GM15510 (cell line): ENCODE results near the gene FKBP5.

ENCODE experiments used
- POLR2A ChIP-seq: IDR thresholded peaks from 3 replicates; pipeline ENCODE4 v1.6.1; 2011; ENCODE audit warnings: borderline replicate concordance; ENCODE audit not compliant: insufficient read length; ENCODE audit errors: extremely low read depth

The FKBP5 gene

GRCh38 chr6:35624341-35625070, 64.2 kb downstream of the FKBP5 start:
- TF ChIP-seq POLR2A: no peak

DNA sequence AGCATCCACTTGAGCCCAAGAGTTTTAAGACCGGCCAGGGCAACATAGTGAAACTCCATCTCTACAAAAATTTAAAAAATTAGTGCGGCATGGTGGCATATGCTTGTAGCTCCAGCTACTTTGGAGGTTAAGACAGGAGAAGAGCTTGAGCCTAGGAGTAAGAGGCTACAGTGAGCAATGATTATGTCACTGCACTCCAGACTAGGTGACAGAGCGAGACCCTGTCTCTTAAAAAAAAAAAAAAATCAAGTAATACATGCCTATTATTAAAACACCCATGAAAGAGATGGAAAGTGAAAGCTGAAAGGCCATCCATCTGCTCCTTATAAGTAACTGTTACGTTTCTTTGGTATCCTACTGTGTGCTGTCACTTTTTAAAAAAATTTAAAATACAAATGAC, 66.4 kb downstream of the FKBP5 start:
- TF ChIP-seq POLR2A: no peak

- TF ChIP-seq POLR2A: no peak
Measured at GRCh38 chr6:35620706-35621105, 68.0 kb downstream of the FKBP5 start.

DNA sequence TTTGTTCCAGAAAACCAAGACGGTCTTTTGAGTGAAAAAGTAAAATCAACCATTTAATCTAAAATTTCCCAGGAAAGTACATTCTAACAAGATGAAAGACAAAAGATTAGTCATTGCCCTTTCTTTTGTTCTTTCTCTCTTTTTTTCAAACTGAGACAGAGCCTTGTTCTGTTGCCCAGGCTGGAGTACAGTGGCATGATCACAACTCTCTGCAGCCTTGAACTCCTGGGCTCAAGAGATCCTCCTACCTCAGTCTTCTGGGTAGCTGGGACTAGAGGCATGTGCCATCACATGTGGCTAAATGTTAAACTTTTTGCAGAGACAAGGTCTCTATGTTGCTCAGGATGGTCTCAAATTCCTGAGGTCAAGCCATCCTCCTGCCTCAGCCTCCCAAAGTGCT, 75.0 kb downstream of the FKBP5 start:
- TF ChIP-seq POLR2A: no peak

DNA sequence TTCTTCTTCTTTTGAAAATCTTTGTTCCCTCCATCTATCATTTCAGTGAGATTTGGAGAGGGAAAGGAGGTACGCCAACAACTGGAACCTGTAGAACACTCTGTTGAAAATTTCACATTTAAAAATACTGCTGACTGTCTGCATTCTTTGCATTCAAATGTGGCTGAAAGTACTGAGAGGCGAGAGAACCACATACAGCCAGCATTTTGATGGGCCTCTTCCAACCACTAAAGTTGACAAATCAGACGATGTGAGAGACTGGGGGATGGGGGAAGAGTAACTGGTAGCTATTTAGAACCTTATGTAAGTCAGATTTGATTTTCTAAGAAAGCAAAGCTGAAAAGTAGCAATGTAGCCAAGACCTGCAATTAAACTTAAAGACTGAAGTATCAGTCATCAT, 77.5 kb downstream of the FKBP5 start:
- no peak for TF ChIP-seq POLR2A

DNA sequence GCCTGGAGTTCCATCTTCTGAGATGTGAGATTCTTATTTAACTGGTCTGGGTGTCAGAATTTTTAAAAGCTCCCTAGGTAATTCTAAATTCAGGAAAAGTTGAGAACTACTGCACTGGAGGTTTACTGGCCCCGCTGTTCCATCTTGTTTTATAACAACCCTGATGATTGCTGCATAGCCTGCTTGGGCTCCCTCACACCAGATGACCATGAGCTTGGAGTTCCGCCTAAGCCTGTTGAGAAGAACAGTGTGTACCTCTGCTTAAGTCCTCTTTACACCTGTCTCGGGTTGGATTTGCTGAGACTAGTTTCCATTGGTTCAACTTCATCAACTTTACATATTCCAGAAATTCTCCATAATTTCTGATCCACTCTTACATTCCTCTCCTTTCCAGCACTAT, 77.9 kb downstream of the FKBP5 start:
- TF ChIP-seq POLR2A: no peak

GRCh38 chr6:35609588-35609987, 79.1 kb downstream of the FKBP5 start:
- no peak for TF ChIP-seq POLR2A

- no peak for TF ChIP-seq POLR2A
Measured at GRCh38 chr6:35607517-35608233, 81.0 kb downstream of the FKBP5 start.

DNA sequence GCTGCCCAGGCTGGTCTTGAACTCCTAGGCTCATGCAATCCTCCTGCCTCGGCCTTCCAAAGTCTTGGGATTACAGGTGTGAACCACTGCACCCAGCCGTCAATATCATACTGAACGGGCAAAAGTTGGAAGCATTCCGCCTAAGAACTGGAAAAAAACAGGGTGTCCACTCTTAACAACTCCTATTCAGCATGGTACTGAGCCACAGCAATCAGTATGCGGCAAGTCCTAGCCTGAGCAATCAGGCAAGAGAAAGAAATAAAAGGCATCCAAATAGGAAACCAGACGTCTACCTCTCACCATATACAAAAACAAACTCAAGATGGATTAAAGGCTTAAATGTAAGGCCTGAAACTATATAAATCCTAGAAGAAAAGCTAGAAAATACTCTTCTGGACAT, 83.1 kb downstream of the FKBP5 start:
- TF ChIP-seq POLR2A: no peak

- TF ChIP-seq POLR2A: no peak
Measured at GRCh38 chr6:35603326-35604202, 85.2 kb downstream of the FKBP5 start.

GRCh38 chr6:35602133-35602946, 86.4 kb downstream of the FKBP5 start:
- no peak for TF ChIP-seq POLR2A

GRCh38 chr6:35601331-35602132, 87.2 kb downstream of the FKBP5 start:
- no peak for TF ChIP-seq POLR2A

DNA sequence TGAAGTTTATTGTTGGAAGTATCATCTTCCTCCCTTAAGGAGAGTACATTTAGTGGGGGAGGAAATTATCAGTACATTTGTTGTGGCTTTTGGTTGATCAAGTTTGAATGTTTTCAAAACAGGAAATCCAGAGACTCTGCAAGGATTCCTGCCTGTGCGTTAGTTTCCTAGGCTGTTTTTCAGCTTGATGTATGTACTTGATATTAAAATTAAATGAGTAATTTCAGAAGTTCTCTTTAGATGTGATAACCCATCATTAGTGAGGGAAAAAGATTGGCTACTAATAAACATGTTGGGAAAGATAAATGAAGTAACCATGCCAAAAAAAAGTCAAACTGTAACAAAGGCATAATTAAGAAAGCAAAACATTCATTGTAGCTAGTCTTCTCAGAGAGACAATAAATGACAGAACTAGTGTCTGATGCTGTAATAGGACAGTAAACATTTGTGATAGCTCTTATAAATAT, 88.0 kb downstream of the FKBP5 start:
- TF ChIP-seq POLR2A: no peak
